WTC11 (cell line): ENCODE results near the gene LMOD2. TPM values are rescaled to one million over a fixed set of nuclear protein-coding genes. Genes with fewer than 3 reads are reported as not detected.
A peak's percentile ranks its signal among the peaks of the same experiment; 100 is the strongest.

Experiments
- ATAC-seq: fragments of 200-7000 bp; cut with Tn5 transposase; 2 replicates; pipeline ENCODE4 v1.10.0; 2021; ENCODE audit warnings: mild to moderate bottlenecking, moderate library complexity
- Bru-seq: library from RNA; stranded (reverse); fragments of 400-500 nt; gene quantifications from one replicate; lab custom pipeline; 2021; lab: Mats Ljungman, UMichigan
- CTCF ChIA-PET: fragments of 300-600 bp; sonication (Branson Sonifier 250); formaldehyde crosslinking; loops from one replicate; lab custom pipeline; 2021; ENCODE audit warnings: antibody characterized with exemption; lab: Charles Lee
- POLR2A ChIA-PET: fragments of 350-600 bp; sonication (Branson Sonifier 250); formaldehyde crosslinking; loops from one replicate; lab custom pipeline; 2021; ENCODE audit warnings: antibody characterized with exemption; lab: Charles Lee
- DNase-seq: peaks from one replicate; pipeline ENCODE4 v3.0.0; 2021; ENCODE audit warnings: low spot score
- H3K27ac Mint-ChIP-seq: 2 replicates; pipeline ENCODE4 v1.8.0; 2021; ENCODE audit warnings: mixed read lengths
- H3K27me3 Mint-ChIP-seq: 2 replicates; pipeline ENCODE4 v1.8.0; 2021; ENCODE audit warnings: low read depth, mild to moderate bottlenecking, moderate library complexity, mixed read lengths
- H3K36me3 Mint-ChIP-seq: 2 replicates; pipeline ENCODE4 v1.8.0; 2021; ENCODE audit warnings: mixed read lengths
- H3K4me1 Mint-ChIP-seq: 2 replicates; pipeline ENCODE4 v1.8.0; 2022; ENCODE audit warnings: mixed read lengths
- H3K4me3 Mint-ChIP-seq: 2 replicates; pipeline ENCODE4 v1.8.0; 2021; ENCODE audit warnings: mild to moderate bottlenecking, moderate library complexity, mixed read lengths
- H3K9me3 Mint-ChIP-seq: 2 replicates; pipeline ENCODE4 v1.8.0; 2021; ENCODE audit warnings: mixed read lengths
- ARID4B ChIP-seq: sonication (generic); formaldehyde crosslinking; IDR thresholded peaks from 2 replicates; pipeline ENCODE4 v1.8.0; 2023; ENCODE audit warnings: missing genetic modification reagents, mild to moderate bottlenecking, borderline replicate concordance
- ATF3 ChIP-seq: sonication (generic); formaldehyde crosslinking; conservative IDR thresholded peaks from 2 replicates; pipeline ENCODE4 v1.8.1; 2022; ENCODE audit warnings: mild to moderate bottlenecking, missing genetic modification reagents
- ATF6 ChIP-seq: sonication (generic); formaldehyde crosslinking; IDR thresholded peaks from 2 replicates; pipeline ENCODE4 v1.8.1; 2023; ENCODE audit warnings: mild to moderate bottlenecking, missing genetic modification reagents
- CDX4 ChIP-seq: fragments of 250-450 bp; sonication (Bioruptor Pico); IDR thresholded peaks from 2 replicates; pipeline ENCODE4 v1.9.0; 2021; ENCODE audit warnings: moderate library complexity, mild to moderate bottlenecking, inconsistent platforms, borderline replicate concordance
- ERG ChIP-seq: fragments of 250-450 bp; sonication (Bioruptor Pico); IDR thresholded peaks from 2 replicates; pipeline ENCODE4 v1.8.0; 2021; ENCODE audit warnings: mild to moderate bottlenecking
- HMGA2 ChIP-seq: fragments of 250-450 bp; sonication (Bioruptor Pico); IDR thresholded peaks from 2 replicates; pipeline ENCODE4 v1.4.0; 2021; ENCODE audit warnings: mild to moderate bottlenecking, moderate library complexity
- MXD4 ChIP-seq: fragments of 250-450 bp; sonication (Bioruptor Pico); IDR thresholded peaks from 2 replicates; pipeline ENCODE4 v1.8.0; 2021; ENCODE audit warnings: mild to moderate bottlenecking, moderate library complexity, borderline replicate concordance
- NFATC4 ChIP-seq: fragments of 250-450 bp; sonication (Bioruptor Pico); IDR thresholded peaks from 2 replicates; pipeline ENCODE4 v1.9.0; 2021; ENCODE audit warnings: mild to moderate bottlenecking
- NR3C1 ChIP-seq: sonication (generic); formaldehyde crosslinking; conservative IDR thresholded peaks from 2 replicates; pipeline ENCODE4 v1.8.1; 2023; ENCODE audit warnings: low read depth, mild to moderate bottlenecking, missing genetic modification reagents
- PRDM15 ChIP-seq: sonication (generic); formaldehyde crosslinking; IDR thresholded peaks from 2 replicates; pipeline ENCODE4 v1.8.0; 2022; ENCODE audit warnings: missing genetic modification reagents
- RORB ChIP-seq: fragments of 250-450 bp; sonication (Bioruptor Pico); IDR thresholded peaks from 2 replicates; pipeline ENCODE4 v1.9.0; 2021; ENCODE audit warnings: mild to moderate bottlenecking
- TP53 ChIP-seq: sonication (generic); formaldehyde crosslinking; IDR thresholded peaks from 2 replicates; pipeline ENCODE4 v1.8.1; 2023; ENCODE audit warnings: mild to moderate bottlenecking, missing genetic modification reagents
- USF1 ChIP-seq: sonication (generic); formaldehyde crosslinking; IDR thresholded peaks from 2 replicates; pipeline ENCODE4 v1.8.0; 2022; ENCODE audit warnings: mild to moderate bottlenecking, missing genetic modification reagents
- ZNF219 ChIP-seq: sonication (generic); formaldehyde crosslinking; IDR thresholded peaks from 2 replicates; pipeline ENCODE4 v1.8.0; 2023; ENCODE audit warnings: missing genetic modification reagents, mild to moderate bottlenecking, borderline replicate concordance
- ZNF423 ChIP-seq: fragments of 250-450 bp; sonication (Bioruptor Pico); IDR thresholded peaks from 2 replicates; pipeline ENCODE4 v2.1.2; 2022; ENCODE audit warnings: mild to moderate bottlenecking, moderate library complexity
- ZNF425 ChIP-seq: fragments of 250-450 bp; sonication (Bioruptor Pico); conservative IDR thresholded peaks from 2 replicates; pipeline ENCODE4 v1.9.0; 2021; ENCODE audit warnings: mild to moderate bottlenecking
- long read RNA-seq, 3 experiments: library from RNA in 1 of 3; library from capped mRNA in 1 of 3; library from polyadenylated mRNA in 1 of 3; unstranded in 2 of 3; stranded (forward) in 1 of 3; transcript quantifications; one replicate each; pipeline ENCODE4 v2.0.0, GENCODE V29; 2021
- total RNA-seq: library from RNA; stranded (reverse); gene quantifications from 3 replicates; pipeline ENCODE4 v1.2.3, GENCODE V29; 2021

LMOD2 gene
- 0.09 to 0.11 TPM in 2 of 3 replicates, not detected in the other for total RNA-seq
- Bru-seq, nascent RNA: percentile 13 among the genes with signal in this experiment
- long read RNA-seq, experiment 1: 0 reads
- long read RNA-seq, experiment 2, partial matches to known transcripts: 1 of 1 reads
- long read RNA-seq, experiment 2, other reads (novel, unspliced or antisense): 0 of 1 reads
- long read RNA-seq, experiment 3: 0 reads

GRCh38 chr7:123655614-123656013, at the start of gene LMOD2:
LMOD2 (plus strand) TSS chr7:123655866; CDS start chr7:123655964, 98 bp downstream.
- Mint-ChIP-seq H3K9me3 (no peaks in the 10 kb centered on the region), H3K36me3 (no peaks in the 10 kb centered on the region), H3K4me1 (peaks cover 7% of the 10 kb centered on the region), H3K27ac (no peak within 1 kb of the TSS), H3K4me3 (no peak within 1 kb of the TSS)
- DNase-seq (no peak), ATAC-seq (no peak)
- CTCF ChIA-PET: no interaction called here
- TF ChIP-seq ATF6 (CRISPR knock-in tag) (no peak), MXD4 (CRISPR knock-in tag) (no peak), NFATC4 (CRISPR knock-in tag) (no peak), RORB (no peak), ARID4B (CRISPR knock-in tag) (no peak), PRDM15 (CRISPR knock-in tag) (no peak), ZNF425 (CRISPR knock-in tag) (no peak), ATF3 (CRISPR knock-in tag) (no peak), TP53 (CRISPR knock-in tag) (no peak), NR3C1 (no peak), CDX4 (CRISPR knock-in tag) (no peak), ERG (CRISPR knock-in tag) (no peak), HMGA2 (CRISPR knock-in tag) (no peak), USF1 (CRISPR knock-in tag) (no peak), ZNF423 (no peak), ZNF219 (no peak)
- TF ChIP-seq, all 79 proteins: peak for 0
- POLR2A ChIA-PET: no interaction called here
- H3K27me3 Mint-ChIP-seq: no peaks in the 10 kb centered on the region; the same call in 1 of the 2 replicates
